ENCODE results near the gene FDXR. TPM values are rescaled to one million over a fixed set of nuclear protein-coding genes. Genes with fewer than 3 reads are reported as not detected.
"Not testable (repeated sequence)": the region's sequence is repeated elsewhere in the genome, so short reads cannot be mapped to it uniquely, and the experiment has no call there.

Gene FDXR
- total RNA-seq, 3 donors from 2014 or later: 6.1 to 12.0 (median 7.0) TPM

DNA sequence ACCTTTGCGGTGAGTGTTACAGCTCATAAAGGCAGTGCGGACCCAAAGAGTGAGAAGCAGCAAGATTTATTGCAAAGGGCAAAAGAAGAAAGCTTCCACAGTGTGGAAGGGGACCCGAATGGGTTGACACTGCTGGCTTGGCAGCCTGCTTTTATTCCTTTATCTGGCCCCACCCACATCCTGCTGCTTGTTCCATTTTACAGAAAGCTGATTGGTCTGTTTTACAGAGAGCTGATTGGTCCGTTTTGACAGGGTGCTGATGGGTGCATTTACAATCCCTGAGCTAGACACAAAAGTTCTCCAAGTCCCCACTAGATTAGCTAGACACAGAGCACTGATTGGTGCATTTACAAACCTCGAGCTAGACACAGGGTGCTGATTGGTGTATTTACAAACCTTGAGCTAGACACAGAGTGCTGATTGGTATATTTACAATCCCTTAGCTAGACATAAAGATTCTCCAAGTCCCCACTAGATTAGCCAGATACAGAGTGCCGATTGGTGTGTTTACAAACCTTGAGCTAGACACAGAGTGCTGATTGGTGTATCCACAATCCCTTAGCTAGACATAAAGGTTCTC is 33.5 kb upstream of the FDXR start:
- H3K4me1 Mint-ChIP-seq (ENCODE audit: low read depth); DNase-seq; H3K4me3 Mint-ChIP-seq; H3K9me3 Mint-ChIP-seq; H3K36me3 Mint-ChIP-seq (ENCODE audit: insufficient read depth); ATAC-seq: not testable (repeated sequence)
- H3K27me3 Mint-ChIP-seq (ENCODE audit: low read depth): peaks cover 24% of the 10 kb centered on the region

DNA sequence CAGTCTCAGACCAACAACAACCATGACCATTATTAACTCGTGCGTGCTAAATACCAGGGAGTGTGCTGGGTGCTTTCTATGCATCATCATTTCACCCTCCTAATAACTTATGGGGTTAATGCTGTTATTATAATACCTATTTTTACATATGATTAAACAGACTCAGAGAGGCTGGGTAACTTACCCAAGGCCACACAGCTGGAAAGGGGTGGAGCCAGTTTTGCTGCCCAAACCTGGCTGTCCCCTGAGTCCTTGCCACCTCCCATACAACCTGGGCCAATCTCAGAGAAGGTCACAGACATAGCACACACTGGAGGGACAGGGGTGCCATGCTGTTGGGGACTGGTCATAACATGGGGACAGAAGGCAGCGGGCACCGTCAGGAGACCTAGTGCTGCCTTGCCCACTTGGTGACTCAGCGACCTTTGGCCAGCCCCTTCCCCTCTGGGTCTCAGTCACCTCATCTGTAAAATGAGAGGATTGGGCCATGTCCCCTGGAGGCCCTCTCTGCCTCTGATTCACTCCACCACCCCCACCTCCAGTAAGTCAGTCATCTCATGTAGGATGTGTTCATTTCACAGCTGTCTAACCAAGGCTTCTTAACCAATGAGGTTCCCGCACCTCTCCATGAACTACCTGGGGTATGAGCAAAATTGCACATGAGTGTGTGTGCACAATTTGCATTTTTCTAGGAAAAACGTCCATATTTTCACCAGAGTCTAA is 32.1 kb upstream of the FDXR start:
- H3K27me3 Mint-ChIP-seq (ENCODE audit: low read depth): peaks cover 30% of the 10 kb centered on the region
- H3K9me3 Mint-ChIP-seq: no peaks in the 10 kb centered on the region
- no peak overlapping the region for H3K4me3 Mint-ChIP-seq
- ATAC-seq (peak in 1 of 2 donors; percentile 38), DNase-seq (no peak)
- H3K4me1 Mint-ChIP-seq (ENCODE audit: low read depth): peaks cover 2% of the 10 kb centered on the region
- H3K36me3 Mint-ChIP-seq (ENCODE audit: insufficient read depth): no peaks in the 10 kb centered on the region

DNA sequence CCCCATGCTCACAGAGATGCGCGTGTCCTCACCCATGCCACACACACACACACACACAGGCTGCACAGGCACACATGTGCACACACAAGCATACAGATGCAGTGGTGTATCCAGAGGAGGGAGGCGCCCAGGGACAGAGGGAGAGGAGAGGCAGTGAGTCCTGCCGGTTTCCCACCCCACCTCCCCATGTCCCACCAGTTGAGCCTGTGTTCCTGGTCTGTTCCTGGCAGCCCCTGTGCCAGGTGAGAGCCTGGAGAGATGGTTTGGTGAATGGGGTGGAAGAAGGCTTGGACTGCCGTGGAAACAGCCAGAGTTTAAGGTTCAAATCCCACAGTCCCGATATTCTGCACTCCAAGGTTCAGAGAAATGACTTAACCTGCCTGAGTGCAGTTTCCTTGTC is 30.9 kb upstream of the FDXR start:
- Mint-ChIP-seq H3K36me3 (ENCODE audit: insufficient read depth) (no peaks in the 10 kb centered on the region), H3K9me3 (no peaks in the 10 kb centered on the region), H3K4me3 (no peak overlapping the region), H3K4me1 (ENCODE audit: low read depth) (peaks cover 2% of the 10 kb centered on the region), H3K27me3 (ENCODE audit: low read depth) (peaks cover 30% of the 10 kb centered on the region)
- ATAC-seq (no peak), DNase-seq (no peak)

DNA sequence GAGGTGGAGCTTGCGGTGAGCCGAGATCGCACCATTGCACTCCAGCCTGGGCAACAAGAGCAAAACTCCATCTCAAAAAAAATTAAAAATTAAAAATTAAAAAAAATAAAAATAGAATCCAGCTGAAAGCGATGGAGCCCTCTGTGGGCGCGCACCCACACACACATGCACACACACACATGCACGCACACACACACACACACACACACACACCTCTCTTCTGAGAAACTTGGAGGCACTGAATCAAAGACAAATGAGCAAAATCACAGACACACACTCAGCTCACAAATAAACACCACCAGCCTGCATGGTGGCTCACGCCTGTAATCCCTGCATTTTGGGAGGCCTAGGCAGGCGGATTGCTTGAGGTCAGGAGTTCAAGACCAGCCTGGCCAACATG is 30.2 kb upstream of the FDXR start:
- Mint-ChIP-seq H3K4me3 (no peak overlapping the region), H3K4me1 (ENCODE audit: low read depth) (peaks cover 2% of the 10 kb centered on the region), H3K9me3 (no peaks in the 10 kb centered on the region), H3K27me3 (ENCODE audit: low read depth) (peaks cover 30% of the 10 kb centered on the region), H3K36me3 (ENCODE audit: insufficient read depth) (no peaks in the 10 kb centered on the region)
- DNase-seq (no peak), ATAC-seq (no peak)

DNA sequence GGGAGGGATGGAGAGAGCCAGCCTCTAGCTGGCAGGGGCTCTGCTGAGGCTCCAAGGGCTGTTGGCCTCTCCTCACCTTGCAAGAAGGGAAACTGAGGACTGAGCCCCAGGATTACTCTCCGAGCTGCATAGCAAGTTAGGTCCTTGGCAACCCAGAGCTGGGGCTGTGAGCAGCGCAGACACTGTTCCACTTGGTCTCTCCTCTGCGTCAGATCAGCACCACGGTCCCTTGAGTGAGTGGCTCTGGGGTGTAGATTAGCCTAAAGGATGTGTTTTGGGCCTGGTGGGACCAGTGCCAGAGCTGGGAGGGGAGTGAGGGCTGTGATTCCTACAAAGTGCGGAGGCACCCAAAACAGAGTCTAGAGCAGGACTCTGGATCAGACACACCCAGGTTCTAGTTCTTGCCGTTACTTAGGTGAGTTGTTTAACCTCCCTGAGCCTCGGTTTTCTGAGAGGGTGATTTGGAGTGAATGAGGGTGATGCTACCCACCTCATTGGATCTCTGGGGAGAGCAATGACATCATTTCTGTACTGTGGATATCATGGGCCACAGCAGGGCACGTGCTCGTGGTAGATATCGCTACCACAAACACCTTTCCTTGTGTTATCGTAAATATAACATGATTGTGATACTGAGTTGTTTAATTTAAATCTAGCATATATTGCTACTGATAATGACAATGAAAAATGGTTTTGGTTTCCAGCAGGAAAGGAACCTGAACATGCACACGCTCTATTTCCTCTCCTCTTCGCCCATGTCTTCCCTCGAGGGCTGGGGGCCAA is 28.8 kb upstream of the FDXR start:
- no peak for DNase-seq
- no peak for ATAC-seq
- H3K4me3 Mint-ChIP-seq: no peak overlapping the region
- H3K9me3 Mint-ChIP-seq: no peaks in the 10 kb centered on the region
- H3K4me1 Mint-ChIP-seq (ENCODE audit: low read depth): peaks cover 2% of the 10 kb centered on the region
- H3K36me3 Mint-ChIP-seq (ENCODE audit: insufficient read depth): no peaks in the 10 kb centered on the region
- peaks cover 31% of the 10 kb centered on the region for H3K27me3 Mint-ChIP-seq (ENCODE audit: low read depth)

DNA sequence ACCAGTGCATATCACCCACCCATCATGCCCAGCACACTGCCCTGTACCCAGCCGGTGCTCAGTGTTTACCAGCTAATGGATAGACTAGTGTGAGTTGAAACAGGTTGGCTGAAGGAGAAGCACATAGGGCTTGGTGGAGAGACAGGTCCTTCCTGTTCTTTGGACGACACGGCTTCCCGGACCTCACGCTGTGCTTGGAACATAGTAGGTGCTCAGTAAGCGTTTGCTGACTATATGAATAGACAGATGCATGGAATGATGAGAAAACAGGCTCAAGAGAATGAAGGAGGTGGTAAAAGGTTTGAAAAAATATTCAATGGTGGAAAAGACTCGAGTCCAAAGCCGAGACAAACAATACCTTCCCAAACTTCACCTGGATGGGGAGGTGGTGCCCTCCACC is 27.4 kb upstream of the FDXR start:
- Mint-ChIP-seq H3K36me3 (ENCODE audit: insufficient read depth) (no peaks in the 10 kb centered on the region), H3K4me3 (no peak overlapping the region), H3K27me3 (ENCODE audit: low read depth) (peaks cover 42% of the 10 kb centered on the region), H3K4me1 (ENCODE audit: low read depth) (no peaks in the 10 kb centered on the region), H3K9me3 (no peaks in the 10 kb centered on the region)
- no peak for DNase-seq
- no peak for ATAC-seq

DNA sequence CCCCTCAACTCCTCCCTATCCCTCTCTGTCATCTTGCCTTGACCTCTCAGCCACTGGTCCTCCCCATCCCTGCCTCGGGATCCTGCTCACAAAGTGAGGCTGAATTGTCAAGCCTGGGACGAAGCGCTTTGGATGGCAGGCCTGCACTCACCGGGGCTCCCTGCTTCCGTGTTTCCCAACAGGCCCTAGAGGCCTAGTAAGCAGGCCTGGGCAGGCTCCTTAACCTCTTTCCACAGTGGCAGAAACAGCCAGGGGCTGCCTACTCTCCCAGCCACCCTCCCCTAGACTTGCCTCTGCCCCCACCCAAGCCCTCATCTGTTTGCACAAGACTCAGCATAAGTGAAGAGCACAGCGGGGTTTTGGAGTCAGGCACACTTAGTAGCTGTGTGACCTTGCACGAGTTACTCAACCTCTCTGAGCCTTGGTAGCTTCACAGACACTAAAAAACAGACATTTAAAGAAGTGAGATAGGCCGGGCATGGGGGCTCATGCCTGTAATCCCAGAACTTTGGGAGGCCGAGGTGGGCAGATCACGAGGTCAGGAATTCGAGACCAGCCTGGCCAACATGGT is 25.7 kb upstream of the FDXR start:
- Mint-ChIP-seq H3K36me3 (ENCODE audit: insufficient read depth) (no peaks in the 10 kb centered on the region), H3K27me3 (ENCODE audit: low read depth) (peaks cover 50% of the 10 kb centered on the region), H3K9me3 (no peaks in the 10 kb centered on the region), H3K4me1 (ENCODE audit: low read depth) (peaks cover 3% of the 10 kb centered on the region), H3K4me3 (no peak overlapping the region)
- DNase-seq (no peak), ATAC-seq (no peak)

DNA sequence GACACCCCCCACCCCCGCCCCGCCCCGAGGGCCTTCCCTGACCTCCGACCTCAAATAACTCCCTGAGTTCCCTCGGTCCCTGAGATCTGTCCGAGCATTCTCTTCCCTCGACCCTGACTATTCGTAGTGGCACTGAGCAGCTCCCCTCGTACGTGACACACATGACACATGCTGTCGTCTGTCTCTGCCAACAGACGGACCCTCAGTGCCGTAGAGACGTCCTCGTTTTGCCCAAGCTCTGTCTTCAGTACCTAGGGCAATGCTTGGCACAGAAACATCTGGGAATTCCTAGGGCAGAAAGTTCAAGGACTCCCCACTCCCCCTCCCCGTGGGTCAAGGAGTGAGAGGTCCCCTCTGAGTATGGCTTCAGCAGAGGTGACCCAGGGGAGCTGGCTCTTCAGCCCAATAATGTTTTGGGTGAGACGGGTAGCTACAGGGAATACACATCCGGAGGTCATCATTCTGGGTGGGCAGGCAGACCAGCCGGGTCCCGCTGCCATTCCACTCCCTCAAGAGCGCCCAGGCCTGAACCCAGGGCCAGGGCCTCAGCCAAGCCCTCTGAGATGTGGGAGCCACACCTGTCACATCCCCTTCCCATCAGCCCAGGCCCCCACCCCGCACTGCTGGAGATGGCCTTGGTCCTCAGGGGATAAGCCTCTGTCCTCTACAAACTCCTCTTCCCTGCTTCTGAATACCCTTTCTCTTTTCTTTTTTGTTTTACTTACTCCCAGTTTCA is 21.3 kb upstream of the FDXR start:
- no peaks in the 10 kb centered on the region for H3K9me3 Mint-ChIP-seq
- H3K36me3 Mint-ChIP-seq (ENCODE audit: insufficient read depth): no peaks in the 10 kb centered on the region
- peaks cover 46% of the 10 kb centered on the region for H3K27me3 Mint-ChIP-seq (ENCODE audit: low read depth)
- peaks cover 6% of the 10 kb centered on the region for H3K4me1 Mint-ChIP-seq (ENCODE audit: low read depth)
- DNase-seq (no peak), ATAC-seq (peak in 1 of 2 donors; percentile 12)
- H3K4me3 Mint-ChIP-seq: peak overlapping the region; percentile 61

DNA sequence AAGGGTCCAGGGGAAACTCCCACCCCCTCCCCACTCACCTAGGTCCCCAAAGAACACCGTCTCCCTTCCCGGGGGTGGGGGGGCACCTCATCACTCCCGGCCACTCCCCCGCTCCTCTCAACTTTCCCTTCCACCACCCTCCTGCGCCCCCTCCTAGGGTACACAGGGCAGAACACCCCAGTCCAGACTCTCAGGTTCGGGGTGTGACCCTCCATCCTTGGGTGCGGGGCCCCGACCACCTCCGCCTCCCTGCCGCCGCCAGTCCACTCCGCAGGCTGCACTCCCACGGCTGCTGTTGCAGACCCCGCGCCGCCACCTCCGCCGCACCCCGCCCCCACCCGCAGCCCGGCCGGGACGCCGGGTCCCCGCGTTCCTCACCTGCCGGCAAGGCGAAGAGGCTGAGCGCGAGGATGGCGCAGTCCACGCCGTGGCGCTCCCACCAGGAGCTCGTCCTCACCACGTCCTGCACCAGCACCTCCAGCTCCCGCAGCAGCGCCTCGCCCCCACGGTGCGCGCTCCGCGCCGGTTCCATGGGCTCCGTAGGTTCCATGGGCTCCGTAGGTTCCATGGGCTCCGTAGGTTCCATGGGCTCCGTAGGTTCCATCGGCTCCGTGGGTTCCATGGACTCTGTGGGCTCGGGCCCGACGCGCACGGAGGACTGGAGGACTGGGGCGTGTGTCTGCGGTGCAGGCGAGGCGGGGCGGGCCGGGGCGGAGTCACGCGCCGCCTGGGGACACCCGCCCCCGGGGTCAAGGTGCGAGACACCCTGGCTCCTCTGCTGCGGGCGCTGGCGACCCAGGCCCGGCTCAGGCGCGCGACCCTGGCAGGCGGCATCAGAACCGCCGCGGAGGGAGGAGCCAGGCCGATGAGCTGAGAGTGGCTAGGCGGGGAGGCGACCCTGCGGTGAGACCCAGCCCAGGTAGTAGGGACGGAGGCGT is 20.4 kb upstream of the FDXR start, which contains the start of gene FADS6:
Gene FADS6, minus strand, starts transcription at position 660 of the 938 bp plus-strand sequence. Its CDS starts 38 bp downstream, at position 622.
- Mint-ChIP-seq H3K27me3 (ENCODE audit: low read depth) (peaks cover 46% of the 10 kb centered on the region), H3K4me3 (peak within 1 kb of the TSS; percentile 61), H3K36me3 (ENCODE audit: insufficient read depth) (no peaks in the 10 kb centered on the region), H3K4me1 (ENCODE audit: low read depth) (peaks cover 6% of the 10 kb centered on the region), H3K9me3 (no peaks in the 10 kb centered on the region)
- peak; percentile 62 to 68 for ATAC-seq
- no peak for DNase-seq

DNA sequence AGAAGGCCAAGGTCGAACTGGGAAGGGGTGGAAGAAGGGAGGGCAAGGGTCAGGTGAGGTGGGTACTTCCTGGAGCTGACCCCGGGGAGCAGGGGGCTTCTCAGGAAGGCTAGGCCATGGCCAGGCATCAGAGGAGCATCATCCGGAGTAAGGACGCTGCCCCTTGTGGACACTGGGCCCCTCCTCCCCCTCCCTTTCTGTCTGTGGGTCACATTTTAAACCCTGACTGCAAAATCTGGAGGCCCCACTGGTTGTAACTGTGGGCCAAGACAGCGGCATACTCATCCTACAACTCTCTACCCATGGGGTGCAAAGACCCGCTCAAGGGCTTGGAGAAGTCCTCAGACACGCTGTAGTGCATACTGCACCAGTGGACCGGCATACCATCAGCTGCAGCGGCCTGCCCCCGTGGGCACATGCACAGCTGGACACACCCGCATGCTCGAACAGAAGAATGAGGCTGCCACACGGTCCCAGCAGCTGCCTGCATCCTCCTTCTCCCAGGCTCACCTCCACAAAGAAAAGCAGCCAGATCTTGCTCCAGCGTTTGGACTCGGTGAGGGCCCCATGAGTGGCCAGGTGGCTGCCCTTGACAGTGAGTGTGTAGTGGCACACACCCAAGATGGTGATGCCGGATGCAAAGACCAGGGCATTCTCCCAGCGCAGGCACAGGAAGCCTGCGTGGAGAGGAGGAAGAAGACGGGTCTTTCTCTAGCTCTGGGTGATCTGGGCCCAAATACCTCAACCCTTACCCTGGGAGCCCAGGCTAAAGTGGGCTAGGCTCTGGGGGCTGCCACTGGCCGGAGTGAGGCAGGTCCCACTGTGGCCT is 19.4 kb upstream of the FDXR start:
- Mint-ChIP-seq H3K36me3 (ENCODE audit: insufficient read depth) (no peaks in the 10 kb centered on the region), H3K9me3 (no peaks in the 10 kb centered on the region), H3K4me1 (ENCODE audit: low read depth) (peaks cover 6% of the 10 kb centered on the region), H3K27me3 (ENCODE audit: low read depth) (peaks cover 48% of the 10 kb centered on the region), H3K4me3 (no peak overlapping the region)
- ATAC-seq: no peak
- no peak for DNase-seq

DNA sequence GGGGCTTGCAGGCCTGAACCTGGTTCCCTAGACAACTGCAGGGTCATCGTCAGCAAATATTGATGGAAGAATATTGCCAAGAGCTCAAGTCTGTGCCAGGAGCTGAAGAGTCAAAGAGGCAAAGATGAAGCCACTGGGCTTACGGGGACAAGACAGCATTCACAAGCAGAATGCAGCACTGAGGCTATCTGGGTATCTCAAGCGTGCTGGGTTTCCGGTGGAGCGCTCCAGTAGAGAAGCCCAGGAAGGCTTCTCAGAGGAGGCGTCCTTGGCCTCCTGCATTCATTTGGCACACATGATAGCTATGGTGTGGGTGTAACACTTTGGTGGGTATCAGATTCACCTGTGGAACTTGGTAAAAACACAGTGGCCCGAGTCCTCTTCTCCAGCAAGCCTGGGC is 17.8 kb upstream of the FDXR start:
- no peak overlapping the region for H3K4me3 Mint-ChIP-seq
- no peaks in the 10 kb centered on the region for H3K36me3 Mint-ChIP-seq (ENCODE audit: insufficient read depth)
- peaks cover 6% of the 10 kb centered on the region for H3K4me1 Mint-ChIP-seq (ENCODE audit: low read depth)
- DNase-seq (no peak), ATAC-seq (no peak)
- H3K9me3 Mint-ChIP-seq: no peaks in the 10 kb centered on the region
- peaks cover 45% of the 10 kb centered on the region for H3K27me3 Mint-ChIP-seq (ENCODE audit: low read depth)

DNA sequence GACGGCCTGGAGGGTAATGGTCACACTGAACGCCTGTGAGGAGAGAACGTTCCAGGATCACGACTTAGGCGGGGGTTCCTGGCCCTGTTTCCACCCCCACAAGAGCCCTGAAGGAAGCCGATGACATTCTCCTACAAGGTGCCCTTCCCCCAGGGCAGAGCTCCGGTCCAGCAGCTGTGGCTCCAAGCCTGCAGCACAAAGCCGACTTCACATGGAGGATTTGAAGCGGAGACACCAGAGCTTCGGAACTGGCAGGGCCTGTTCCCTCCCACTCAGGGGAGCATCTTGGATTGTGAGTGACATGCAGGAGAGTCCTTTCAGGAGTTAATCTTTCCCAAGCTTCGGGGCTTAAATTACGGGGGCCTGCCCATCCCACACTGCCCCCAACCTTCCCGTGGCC is 15.7 kb upstream of the FDXR start:
- H3K4me3 Mint-ChIP-seq: no peak overlapping the region
- H3K36me3 Mint-ChIP-seq (ENCODE audit: insufficient read depth): no peaks in the 10 kb centered on the region
- no peaks in the 10 kb centered on the region for H3K9me3 Mint-ChIP-seq
- DNase-seq: no peak
- ATAC-seq: no peak
- H3K27me3 Mint-ChIP-seq (ENCODE audit: low read depth): peaks cover 34% of the 10 kb centered on the region
- peaks cover 2% of the 10 kb centered on the region for H3K4me1 Mint-ChIP-seq (ENCODE audit: low read depth)
